SK-N-SH (cell line): ENCODE results near the gene ZNF280D. TPM values are rescaled to one million over a fixed set of nuclear protein-coding genes. Genes with fewer than 3 reads are reported as not detected.

Experiments
- CTCF ChIA-PET: fragments of 300-600, 350-600 bp; formaldehyde crosslinking; extraction: SDS; loops from one replicate; lab custom pipeline; 2021; lab: Yijun Ruan, JAX
- POLR2A ChIA-PET: fragments of 350-600 bp; sonication (Branson Sonifier 250); formaldehyde crosslinking; extraction: SDS; loops from one replicate; lab custom pipeline; 2020; ENCODE audit warnings: antibody characterized with exemption, inconsistent platforms; lab: Yijun Ruan, JAX
- DNase-seq: peaks from one replicate; pipeline ENCODE4 v3.0.0; 2012
- H2AFZ ChIP-seq: fragments of 200-600 bp; sonication (generic); 2 replicates; pipeline ENCODE4 v1.8.1; 2016; ENCODE audit warnings: antibody characterized with exemption, mild to moderate bottlenecking, low read depth
- H3F3A ChIP-seq: fragments of 200-600 bp; sonication (generic); replicated peaks from 2 replicates; pipeline ENCODE3; 2016; ENCODE audit warnings: antibody characterized with exemption, mild to moderate bottlenecking; ENCODE audit not compliant: insufficient read depth
- H3K27ac ChIP-seq, 2 experiments: fragments of 200-500 bp in 1 of 2; fragments of 200-600 bp in 1 of 2; sonication (Bioruptor generic) in 1 of 2; sonication (generic), shearing (Covaris generic) in 1 of 2; 2 replicates each; pipeline versions ENCODE4 v1.5.1 to v1.6.1; 2014 to 2016; ENCODE audit warnings: low read depth in 2 of 2, inconsistent platforms in 1 of 2, low read length in 1 of 2, mild to moderate bottlenecking in 1 of 2, mixed read lengths in 1 of 2
- H3K27me3 ChIP-seq: fragments of 200-600 bp; sonication (generic), shearing (Covaris generic); 2 replicates; pipeline ENCODE4 v1.6.1; 2016; ENCODE audit warnings: mixed run types; ENCODE audit not compliant: insufficient read depth
- H3K36me3 ChIP-seq, 2 experiments: fragments of 200-500 bp in 1 of 2; fragments of 200-600 bp in 1 of 2; sonication (Bioruptor generic) in 1 of 2; sonication (generic) in 1 of 2; replicated peaks in 1 of 2; 2 replicates each; pipeline versions ENCODE3 to v1.5.1; 2014 to 2016; ENCODE audit warnings: low read length in 1 of 2, mild to moderate bottlenecking in 1 of 2; ENCODE audit not compliant: insufficient read depth in 2 of 2, control insufficient read depth in 1 of 2
- H3K4me1 ChIP-seq, 2 experiments: fragments of 200-500 bp in 1 of 2; fragments of 200-600 bp in 1 of 2; sonication (Bioruptor generic) in 1 of 2; sonication (generic), shearing (Covaris generic) in 1 of 2; 2 replicates each; pipeline versions ENCODE4 v1.5.1 to v1.6.1; 2014 to 2016; ENCODE audit warnings: low read depth in 1 of 2, low read length in 1 of 2, mixed run types in 1 of 2; ENCODE audit not compliant: insufficient read depth in 2 of 2, control insufficient read depth in 1 of 2
- H3K4me2 ChIP-seq: fragments of 200-600 bp; sonication (generic), shearing (Covaris generic); 2 replicates; pipeline ENCODE4 v1.6.1; 2017; ENCODE audit warnings: mixed run types
- H3K4me3 ChIP-seq, 2 experiments: fragments of 200-500 bp in 1 of 2; fragments of 200-600 bp in 1 of 2; sonication (Bioruptor generic) in 1 of 2; sonication (generic), shearing (Covaris generic) in 1 of 2; 2 replicates each; pipeline versions ENCODE4 v1.5.1 to v1.8.1; 2014 to 2016; ENCODE audit warnings: low read depth in 2 of 2, inconsistent platforms in 1 of 2, low read length in 1 of 2, mild to moderate bottlenecking in 1 of 2, mixed read lengths in 1 of 2, moderate library complexity in 1 of 2
- H3K79me2 ChIP-seq: fragments of 200-600 bp; sonication (generic); 2 replicates; pipeline ENCODE4 v1.8.1; 2017; ENCODE audit warnings: mild to moderate bottlenecking; ENCODE audit not compliant: insufficient read depth
- H3K9ac ChIP-seq: fragments of 200-600 bp; sonication (generic); 2 replicates; pipeline ENCODE4 v1.6.1; 2017; ENCODE audit warnings: mixed run types
- H3K9me2 ChIP-seq: fragments of 200-600 bp; sonication (generic); 2 replicates; pipeline ENCODE4 v1.6.1; 2017; ENCODE audit warnings: mixed run types
- H3K9me3 ChIP-seq: fragments of 200-600 bp; sonication (generic); 2 replicates; pipeline ENCODE4 v1.6.1; 2017; ENCODE audit warnings: mixed run types, mild to moderate bottlenecking, moderate library complexity
- H4K20me1 ChIP-seq: fragments of 200-600 bp; sonication (generic); 2 replicates; pipeline ENCODE4 v1.6.1; 2017; ENCODE audit warnings: mild to moderate bottlenecking, mixed run types; ENCODE audit not compliant: insufficient read depth
- ELF1 ChIP-seq: IDR thresholded peaks from 2 replicates; pipeline ENCODE4 v1.4.0; 2012
- EP300 ChIP-seq, 2 experiments: IDR thresholded peaks; 2 replicates each; pipeline versions ENCODE4 v1.4.0 to v1.6.1; 2012; ENCODE audit warnings: borderline replicate concordance in 1 of 2, low read depth in 1 of 2, low read length in 1 of 2
- EZH2phosphoT487 ChIP-seq: fragments of 200-600 bp; sonication (generic); IDR thresholded peaks from 2 replicates; pipeline ENCODE4 v1.6.1; 2017; ENCODE audit warnings: low read depth, mixed run types, mild to moderate bottlenecking, antibody characterized with exemption, moderate library complexity, borderline replicate concordance
- FOSL2 ChIP-seq: IDR thresholded peaks from 2 replicates; pipeline ENCODE4 v1.4.0; 2012; ENCODE audit warnings: low read depth, mild to moderate bottlenecking, moderate library complexity, borderline replicate concordance
- FOXM1 ChIP-seq: IDR thresholded peaks from 2 replicates; pipeline ENCODE4 v1.4.0; 2012; ENCODE audit warnings: low read depth, mild to moderate bottlenecking
- GABPA ChIP-seq: IDR thresholded peaks from 2 replicates; pipeline ENCODE4 v1.4.0; 2012; ENCODE audit warnings: low read depth, mild to moderate bottlenecking
- GATA2 ChIP-seq: sonication (generic); formaldehyde crosslinking; IDR thresholded peaks from 2 replicates; pipeline ENCODE4 v1.5.0; 2020; ENCODE audit warnings: mild to moderate bottlenecking, missing genetic modification reagents
- MEF2A ChIP-seq: IDR thresholded peaks from 2 replicates; pipeline ENCODE4 v1.4.0; 2012; ENCODE audit warnings: low read depth, borderline replicate concordance
- MXI1 ChIP-seq: IDR thresholded peaks from 2 replicates; pipeline ENCODE4 v1.6.1; 2012; ENCODE audit warnings: mild to moderate bottlenecking, low read depth, low read length, improper control_type of control experiment
- NFIC ChIP-seq: IDR thresholded peaks from 2 replicates; pipeline ENCODE4 v1.4.0; 2012; ENCODE audit warnings: borderline replicate concordance
- RAD21 ChIP-seq: IDR thresholded peaks from 2 replicates; pipeline ENCODE4 v1.6.1; 2012; ENCODE audit warnings: mild to moderate bottlenecking, low read length
- RCOR1 ChIP-seq: fragments of 150-350 bp; IDR thresholded peaks from 2 replicates; pipeline ENCODE4 v1.6.1; 2017; ENCODE audit warnings: antibody characterized with exemption, low read length
- RFX5 ChIP-seq: IDR thresholded peaks from 2 replicates; pipeline ENCODE4 v1.6.1; 2012; ENCODE audit warnings: mild to moderate bottlenecking, improper control_type of control experiment, low read length
- RXRA ChIP-seq: IDR thresholded peaks from 2 replicates; pipeline ENCODE4 v1.4.0; 2012; ENCODE audit warnings: low read depth, mild to moderate bottlenecking, borderline replicate concordance
- SIN3A ChIP-seq: IDR thresholded peaks from 2 replicates; pipeline ENCODE4 v1.6.1; 2012; ENCODE audit warnings: low read depth, mild to moderate bottlenecking, low read length, moderate library complexity, borderline replicate concordance
- SMC3 ChIP-seq: IDR thresholded peaks from 2 replicates; pipeline ENCODE4 v1.6.1; 2012; ENCODE audit warnings: low read depth, low read length, improper control_type of control experiment
- YY1 ChIP-seq: IDR thresholded peaks from 2 replicates; pipeline ENCODE4 v1.4.0; 2012; ENCODE audit warnings: low read depth, mild to moderate bottlenecking
- WGBS: methylation state at CpG from one replicate; pipeline ENCODE4 v1.1.6; 2017; ENCODE audit warnings: low lambda C conversion rate; 5-methylcytosine and 5-hydroxymethylcytosine counted together
- polyA plus RNA-seq, 3 experiments: library from polyadenylated mRNA; depleted of rRNA; stranded (reverse); fragments of >200 nt; gene quantifications; 2 replicates each; pipeline ENCODE4 v1.2.3, GENCODE V29; 2012
- TF ChIP-seq, protein P1 (sequence below): fragments of 200-600 bp; sonication (generic); IDR thresholded peaks from 2 replicates; pipeline ENCODE4 v1.6.1; 2017; ENCODE audit warnings: antibody characterized with exemption, mild to moderate bottlenecking, moderate library complexity
- TF ChIP-seq, protein P2 (sequence below): IDR thresholded peaks from 2 replicates; pipeline ENCODE4 v1.6.1; 2012; ENCODE audit warnings: mild to moderate bottlenecking, low read depth, low read length, moderate library complexity
- TF ChIP-seq, protein P3 (sequence below): IDR thresholded peaks from 2 replicates; pipeline ENCODE4; 2012

ZNF280D gene
- polyA plus RNA-seq, 1 of the 3 experiments (the other 2 are of a cell fraction), result 5.4 TPM

DNA sequence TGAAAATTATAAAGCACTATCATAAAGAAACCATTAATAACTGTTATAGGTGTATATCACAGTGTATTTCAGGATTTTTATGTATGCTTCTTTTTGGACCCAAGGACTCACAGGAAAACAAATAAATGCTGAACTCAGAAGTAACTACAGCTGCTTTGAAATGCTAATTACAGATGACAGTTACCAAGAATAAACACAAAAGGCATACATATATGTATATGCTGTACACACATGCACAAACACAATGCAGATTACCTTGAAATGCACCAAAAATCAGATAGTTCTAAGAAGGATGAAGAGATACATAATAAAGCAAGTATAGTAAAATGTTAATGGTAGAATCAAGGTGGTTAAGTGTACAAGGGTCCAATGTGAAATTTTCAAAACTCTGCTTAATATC is 52.2 kb downstream of the ZNF280D start (continued):
- TF ChIP-seq, protein P1, sequence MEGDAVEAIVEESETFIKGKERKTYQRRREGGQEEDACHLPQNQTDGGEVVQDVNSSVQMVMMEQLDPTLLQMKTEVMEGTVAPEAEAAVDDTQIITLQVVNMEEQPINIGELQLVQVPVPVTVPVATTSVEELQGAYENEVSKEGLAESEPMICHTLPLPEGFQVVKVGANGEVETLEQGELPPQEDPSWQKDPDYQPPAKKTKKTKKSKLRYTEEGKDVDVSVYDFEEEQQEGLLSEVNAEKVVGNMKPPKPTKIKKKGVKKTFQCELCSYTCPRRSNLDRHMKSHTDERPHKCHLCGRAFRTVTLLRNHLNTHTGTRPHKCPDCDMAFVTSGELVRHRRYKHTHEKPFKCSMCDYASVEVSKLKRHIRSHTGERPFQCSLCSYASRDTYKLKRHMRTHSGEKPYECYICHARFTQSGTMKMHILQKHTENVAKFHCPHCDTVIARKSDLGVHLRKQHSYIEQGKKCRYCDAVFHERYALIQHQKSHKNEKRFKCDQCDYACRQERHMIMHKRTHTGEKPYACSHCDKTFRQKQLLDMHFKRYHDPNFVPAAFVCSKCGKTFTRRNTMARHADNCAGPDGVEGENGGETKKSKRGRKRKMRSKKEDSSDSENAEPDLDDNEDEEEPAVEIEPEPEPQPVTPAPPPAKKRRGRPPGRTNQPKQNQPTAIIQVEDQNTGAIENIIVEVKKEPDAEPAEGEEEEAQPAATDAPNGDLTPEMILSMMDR, result no peak
- TF ChIP-seq MXI1, result no peak

DNA sequence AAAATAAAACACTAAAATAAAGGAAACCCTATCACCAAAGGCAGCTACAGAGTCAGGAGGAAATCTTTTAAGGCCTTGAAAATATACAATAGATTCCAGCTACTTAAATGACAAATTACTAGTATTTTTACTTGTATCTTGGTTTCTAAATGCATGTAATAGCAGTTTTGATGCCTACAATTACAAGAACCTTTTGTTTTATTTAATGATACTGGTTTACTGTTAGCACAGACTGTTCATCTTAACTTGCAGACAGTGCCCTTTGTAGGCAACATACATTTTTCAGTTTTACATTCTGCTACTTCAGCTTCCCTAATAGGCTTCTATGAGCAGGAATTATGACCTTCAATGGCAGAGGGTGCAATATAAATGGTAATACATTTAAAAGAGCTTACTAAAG is 54.1 kb downstream of the ZNF280D start:
- H3K27me3 ChIP-seq, result no peaks in the 10 kb centered on the region
- no peak overlapping the region for H3K9ac ChIP-seq
- POLR2A ChIA-PET, result no interaction called here
- H3K27ac ChIP-seq, result no peak overlapping the region
- no peaks in the 10 kb centered on the region for H3K9me3 ChIP-seq
- H3F3A ChIP-seq, result no peaks in the 10 kb centered on the region
- H3K9me2 ChIP-seq, result no peaks in the 10 kb centered on the region
- CTCF ChIA-PET, result interaction anchor here (1.2 kb wide), 1 partner anchor 188 kb away, joined by 3 read pairs; no protein-coding TSS in a partner anchor
- peaks cover 0 to 3% of the 10 kb centered on the region in 2 experiments; a peak in 2 of 4 replicates for H3K4me1 ChIP-seq
- no peak overlapping the region for H2AFZ ChIP-seq
- H4K20me1 ChIP-seq, result no peaks in the 10 kb centered on the region
- H3K4me3 ChIP-seq, result no peak overlapping the region
- no peaks in the 10 kb centered on the region for H3K79me2 ChIP-seq
- no peak for DNase-seq
- peaks cover 40% of the 10 kb centered on the region in 2 experiments for H3K36me3 ChIP-seq
- no peak for TF ChIP-seq SMC3
- TF ChIP-seq GATA2 (CRISPR knock-in tag), result no peak
- TF ChIP-seq NFIC, result no peak
- TF ChIP-seq RFX5, result no peak
- TF ChIP-seq RCOR1, result no peak
- no peak for TF ChIP-seq ELF1
- TF ChIP-seq GABPA, result no peak
- TF ChIP-seq EZH2phosphoT487, result no peak
- no peak for TF ChIP-seq FOXM1
- no peak overlapping the region for H3K4me2 ChIP-seq

DNA sequence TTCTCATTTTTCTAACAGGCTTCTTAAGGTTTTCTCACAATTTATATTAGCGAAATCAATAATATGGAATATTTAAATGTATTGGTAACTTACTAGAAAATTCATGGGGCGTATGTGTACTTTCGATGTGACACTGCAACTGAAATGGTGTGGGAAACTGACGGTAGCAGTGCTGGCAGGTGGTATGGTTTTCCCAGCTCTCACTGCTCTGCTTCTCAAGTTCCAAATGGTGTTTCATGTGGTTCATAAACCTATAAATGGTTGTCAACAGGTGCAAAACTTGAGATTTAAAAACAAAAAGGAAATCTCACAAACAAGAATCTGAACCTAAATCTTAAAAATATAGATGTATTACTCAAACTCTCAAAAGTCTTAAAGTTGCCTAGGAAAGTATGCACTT is 54.7 kb downstream of the ZNF280D start:
- POLR2A ChIA-PET, result no interaction called here
- Histone ChIP-seq H3K4me3 (no peak overlapping the region), H3K79me2 (no peaks in the 10 kb centered on the region), H3K4me1 (no peaks in the 10 kb centered on the region; a peak in 1 of 4 replicates), H4K20me1 (no peaks in the 10 kb centered on the region), H3K9me2 (no peaks in the 10 kb centered on the region), H3K36me3 (peaks cover 44 to 45% of the 10 kb centered on the region in 2 experiments), H2AFZ (no peak overlapping the region), H3K4me2 (no peak overlapping the region), H3K27me3 (no peaks in the 10 kb centered on the region), H3K9ac (no peak overlapping the region), H3K9me3 (no peaks in the 10 kb centered on the region), H3K27ac (no peak overlapping the region), H3F3A (no peaks in the 10 kb centered on the region)
- WGBS, result 94% methylated on average over 4 of the region's 4 CpGs
- CTCF ChIA-PET, result no interaction called here
- DNase-seq, result no peak
- no peak for TF ChIP-seq FOSL2
- TF ChIP-seq MEF2A, result no peak
- TF ChIP-seq, protein P2, sequence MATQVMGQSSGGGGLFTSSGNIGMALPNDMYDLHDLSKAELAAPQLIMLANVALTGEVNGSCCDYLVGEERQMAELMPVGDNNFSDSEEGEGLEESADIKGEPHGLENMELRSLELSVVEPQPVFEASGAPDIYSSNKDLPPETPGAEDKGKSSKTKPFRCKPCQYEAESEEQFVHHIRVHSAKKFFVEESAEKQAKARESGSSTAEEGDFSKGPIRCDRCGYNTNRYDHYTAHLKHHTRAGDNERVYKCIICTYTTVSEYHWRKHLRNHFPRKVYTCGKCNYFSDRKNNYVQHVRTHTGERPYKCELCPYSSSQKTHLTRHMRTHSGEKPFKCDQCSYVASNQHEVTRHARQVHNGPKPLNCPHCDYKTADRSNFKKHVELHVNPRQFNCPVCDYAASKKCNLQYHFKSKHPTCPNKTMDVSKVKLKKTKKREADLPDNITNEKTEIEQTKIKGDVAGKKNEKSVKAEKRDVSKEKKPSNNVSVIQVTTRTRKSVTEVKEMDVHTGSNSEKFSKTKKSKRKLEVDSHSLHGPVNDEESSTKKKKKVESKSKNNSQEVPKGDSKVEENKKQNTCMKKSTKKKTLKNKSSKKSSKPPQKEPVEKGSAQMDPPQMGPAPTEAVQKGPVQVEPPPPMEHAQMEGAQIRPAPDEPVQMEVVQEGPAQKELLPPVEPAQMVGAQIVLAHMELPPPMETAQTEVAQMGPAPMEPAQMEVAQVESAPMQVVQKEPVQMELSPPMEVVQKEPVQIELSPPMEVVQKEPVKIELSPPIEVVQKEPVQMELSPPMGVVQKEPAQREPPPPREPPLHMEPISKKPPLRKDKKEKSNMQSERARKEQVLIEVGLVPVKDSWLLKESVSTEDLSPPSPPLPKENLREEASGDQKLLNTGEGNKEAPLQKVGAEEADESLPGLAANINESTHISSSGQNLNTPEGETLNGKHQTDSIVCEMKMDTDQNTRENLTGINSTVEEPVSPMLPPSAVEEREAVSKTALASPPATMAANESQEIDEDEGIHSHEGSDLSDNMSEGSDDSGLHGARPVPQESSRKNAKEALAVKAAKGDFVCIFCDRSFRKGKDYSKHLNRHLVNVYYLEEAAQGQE, result no peak
- no peak for TF ChIP-seq YY1
- TF ChIP-seq GABPA, result no peak
- TF ChIP-seq RXRA, result no peak
- TF ChIP-seq RFX5, result no peak
- TF ChIP-seq SIN3A, result no peak
- TF ChIP-seq, protein P3, sequence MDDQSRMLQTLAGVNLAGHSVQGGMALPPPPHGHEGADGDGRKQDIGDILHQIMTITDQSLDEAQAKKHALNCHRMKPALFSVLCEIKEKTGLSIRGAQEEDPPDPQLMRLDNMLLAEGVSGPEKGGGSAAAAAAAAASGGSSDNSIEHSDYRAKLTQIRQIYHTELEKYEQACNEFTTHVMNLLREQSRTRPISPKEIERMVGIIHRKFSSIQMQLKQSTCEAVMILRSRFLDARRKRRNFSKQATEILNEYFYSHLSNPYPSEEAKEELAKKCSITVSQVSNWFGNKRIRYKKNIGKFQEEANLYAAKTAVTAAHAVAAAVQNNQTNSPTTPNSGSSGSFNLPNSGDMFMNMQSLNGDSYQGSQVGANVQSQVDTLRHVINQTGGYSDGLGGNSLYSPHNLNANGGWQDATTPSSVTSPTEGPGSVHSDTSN, result no peak
- no peak for TF ChIP-seq RAD21
- TF ChIP-seq EP300 (IDR thresholded peaks at IDR 0.05; ENCODE audit: borderline replicate concordance in 1 of 2, low read depth in 1 of 2, low read length in 1 of 2), result no peak
